GM12878 (cell line): ENCODE measurements around the gene CHST13. TPM values are rescaled to one million over a fixed set of nuclear protein-coding genes. Genes with fewer than 3 reads are reported as not detected.
A peak's percentile ranks its signal among the peaks of the same experiment; 100 is the strongest.

Source experiments
- ATAC-seq: fragments of 200-7000 bp; cut with Tn5 transposase; 3 replicates; pipeline ENCODE4 v1.9.1; 2020; ENCODE audit warnings: mild to moderate bottlenecking, moderate library complexity
- BruUV-seq: library from RNA; stranded (reverse); fragments of 400-500 nt; replicated peaks from 2 replicates; lab custom pipeline; 2021; lab: Mats Ljungman, UMichigan
- CTCF ChIA-PET: fragments of 300-600 bp; sonication (Branson Sonifier 250); formaldehyde crosslinking; extraction: SDS; loops from one replicate; lab custom pipeline; 2021; ENCODE audit warnings: inconsistent platforms; lab: Yijun Ruan, JAX
- POLR2A ChIA-PET: fragments of 350-600 bp; formaldehyde crosslinking; extraction: SDS; loops from one replicate; lab custom pipeline; 2021; ENCODE audit warnings: inconsistent platforms; lab: Charles Lee
- RAD21 ChIA-PET: fragments of 300-600 bp; sonication (Branson Sonifier 250); formaldehyde crosslinking; loops from one replicate; lab custom pipeline; 2023; ENCODE audit warnings: antibody characterized with exemption; ENCODE audit not compliant: unreplicated experiment; lab: Charles Lee
- SMC1A ChIA-PET: fragments of 300-600 bp; sonication (Branson Sonifier 250); formaldehyde crosslinking; loops from one replicate; lab custom pipeline; 2023; ENCODE audit not compliant: unreplicated experiment, uncharacterized antibody; lab: Charles Lee
- DNase-seq: peaks from one replicate; pipeline ENCODE4 v3.0.0-alpha.2; 2011; ENCODE audit warnings: low read depth, low spot score
- FAIRE-seq: peaks from 3 replicates; lab custom pipeline; 2011; peaks lifted over from hg19 to GRCh38; lab: Jason Lieb, UNC
- H2AFZ ChIP-seq: 2 replicates; pipeline ENCODE4 v1.6.0; 2011; ENCODE audit warnings: low read depth, low read length, control low read depth; ENCODE audit not compliant: control insufficient read depth
- H3K27ac ChIP-seq: 2 replicates; pipeline ENCODE4 v1.5.1; 2011; ENCODE audit warnings: control low read depth; ENCODE audit not compliant: control insufficient read depth, insufficient read depth
- H3K27me3 ChIP-seq, 2 experiments: replicated peaks in 1 of 2; 2 replicates each; pipeline versions ENCODE4 v1.6.0 to v1.6.1; 2011; ENCODE audit warnings: low read length in 1 of 2; ENCODE audit not compliant: control insufficient read depth in 2 of 2, insufficient read depth in 2 of 2
- H3K36me3 ChIP-seq, 2 experiments: 2 replicates each; pipeline ENCODE4 v1.5.1; 2011; ENCODE audit warnings: low read length in 1 of 2; ENCODE audit not compliant: control insufficient read depth in 2 of 2, insufficient read depth in 2 of 2
- H3K4me1 ChIP-seq: 2 replicates; pipeline ENCODE4 v1.6.1; 2011; ENCODE audit warnings: mild to moderate bottlenecking, low read length, moderate library complexity, mixed read lengths; ENCODE audit not compliant: control insufficient read depth, insufficient read depth
- H3K4me2 ChIP-seq: 2 replicates; pipeline ENCODE4 v1.6.0; 2011; ENCODE audit warnings: control low read depth; ENCODE audit not compliant: control insufficient read depth, insufficient read depth
- H3K4me3 ChIP-seq: fragments of 200-600 bp; sonication (generic); 2 replicates; pipeline ENCODE4 v1.5.1; 2016
- H3K79me2 ChIP-seq: 2 replicates; pipeline ENCODE4 v1.6.0; 2011; ENCODE audit warnings: low read length; ENCODE audit not compliant: control insufficient read depth, insufficient read depth
- H3K9ac ChIP-seq: 2 replicates; pipeline ENCODE4 v1.8.0; 2011; ENCODE audit warnings: low read length, control low read depth, mixed read lengths; ENCODE audit not compliant: control insufficient read depth, insufficient read depth
- H3K9me3 ChIP-seq: replicated peaks from 3 replicates; pipeline ENCODE4 v1.5.1; 2011; ENCODE audit warnings: mild to moderate bottlenecking, low read length; ENCODE audit not compliant: control insufficient read depth, insufficient read depth
- H4K20me1 ChIP-seq: 2 replicates; pipeline ENCODE4 v1.6.0; 2011; ENCODE audit not compliant: control insufficient read depth, insufficient read depth
- ATF7 ChIP-seq: fragments of 450-650 bp; IDR thresholded peaks from 2 replicates; pipeline ENCODE4 v1.6.1; 2016; ENCODE audit warnings: low read depth, mild to moderate bottlenecking
- BCL3 ChIP-seq: IDR thresholded peaks from 2 replicates; pipeline ENCODE4 v1.6.1; 2011; ENCODE audit warnings: borderline replicate concordance, low read depth, mild to moderate bottlenecking, moderate library complexity, low read length; ENCODE audit not compliant: insufficient read depth, poor library complexity, severe bottlenecking
- PBX3 ChIP-seq: IDR thresholded peaks from 2 replicates; pipeline ENCODE4 v1.6.1; 2011; ENCODE audit warnings: mild to moderate bottlenecking, low read depth, low read length, moderate library complexity; ENCODE audit not compliant: insufficient replicate concordance
- TCF3 ChIP-seq: IDR thresholded peaks from 2 replicates; pipeline ENCODE4 v1.6.1; 2012; ENCODE audit warnings: low read depth, mild to moderate bottlenecking, low read length, borderline replicate concordance; ENCODE audit not compliant: insufficient read depth
- ZBED1 ChIP-seq: IDR thresholded peaks from 2 replicates; pipeline ENCODE4 v1.6.1; 2016; ENCODE audit warnings: borderline replicate concordance
- ZNF217 ChIP-seq: fragments of 450-650 bp; IDR thresholded peaks from 2 replicates; pipeline ENCODE4 v1.6.1; 2017; ENCODE audit warnings: antibody characterized with exemption, mild to moderate bottlenecking
- WGBS: methylation state at CpG from one replicate; pipeline ENCODE4 v1.1.6; 2016; ENCODE audit warnings: low lambda C conversion rate; ENCODE audit not compliant: insufficient replicate concordance, insufficient coverage; ENCODE audit errors: missing lambda C conversion rate; 5-methylcytosine and 5-hydroxymethylcytosine counted together
- in situ Hi-C: fragments of 300-500 bp; cut with MboI; formaldehyde crosslinking; loops from 9 replicates; pipeline ENCODE4 v1.14.3; 2018; ENCODE audit warnings: mixed read lengths
- intact Hi-C: fragments of 100-400 bp; cut with micrococcal nuclease; formaldehyde crosslinking; loops from one replicate; pipeline ENCODE4 v1.14.2; 2022; ENCODE audit not compliant: unreplicated experiment
- polyA plus RNA-seq, 11 experiments: library from polyadenylated mRNA; depleted of rRNA in 4 of 11; unstranded in 6 of 11; stranded (reverse) in 5 of 11; fragments of >200 nt; fragmentation: Nextera tagmentation in 4 of 11; fragmentation: Illumina TruSeq in 1 of 11; extraction: Ambion mirVana in 4 of 11; extraction: Trizol in 1 of 11; gene quantifications; 1 replicate in 1 of 11; 2 replicates in 10 of 11; pipeline versions ENCODE4 v1.2.1 to v1.2.3, GENCODE V29; 2011 to 2016; ENCODE audit warnings: inconsistent platforms in 2 of 11, missing spikeins in 2 of 11, low read depth in 1 of 11
- total RNA-seq, 4 experiments: library from RNA; depleted of rRNA in 3 of 4; stranded (reverse); fragments of >200 nt in 3 of 4; fragmentation: Illumina TruSeq in 1 of 4; extraction: Trizol in 1 of 4; gene quantifications; 2 replicates each; pipeline versions ENCODE4 v1.2.1 to v1.2.3, GENCODE V29; 2013 to 2021

Gene CHST13
- total and polyA plus RNA-seq, 10 of the 15 experiments (the other 5 are each of a cell fraction or from before 2014, with no cell fraction given): not detected

- Histone ChIP-seq H4K20me1 (no peaks in the 10 kb centered on the region), H3K79me2 (no peaks in the 10 kb centered on the region), H3K27me3 (peaks cover 3 to 8% of the 10 kb centered on the region in 2 experiments; a peak in 2 of 4 replicates), H3K9me3 (no peaks in the 10 kb centered on the region), H3K9ac (no peak overlapping the region), H2AFZ (no peak overlapping the region), H3K4me3 (no peak overlapping the region), H3K27ac (no peak overlapping the region), H3K4me2 (no peak overlapping the region), H3K36me3 (no peaks in the 10 kb centered on the region), H3K4me1 (no peaks in the 10 kb centered on the region)
- WGBS: 7% methylated on average over 7 of the region's 7 CpGs
- ChIA-PET CTCF (interaction anchor here (0.7 to 1.4 kb wide), 2 partner anchors 22 to 1891 kb away, joined by 3 to 4 read pairs; no protein-coding TSS in a partner anchor), POLR2A (no interaction called here), SMC1A (no interaction called here), RAD21 (no interaction called here)
- ATAC-seq (no peak), FAIRE-seq (no peak), DNase-seq (no peak)
- TF ChIP-seq ATF7: no peak
- 0 out of 2 replicates have a peak, but pooled peaks have one; percentile 24 for TF ChIP-seq TCF3
- peak; percentile 91 for TF ChIP-seq BCL3
- TF ChIP-seq PBX3: peak; percentile 19
- no peak for TF ChIP-seq ZNF217
- TF ChIP-seq ZBED1: no peak
- in situ Hi-C loops: no loop called here
- no TSS peak for BruUV-seq
- intact Hi-C loops: no loop called here
Observed at GRCh38 chr3:126544596-126545281, 20.8 kb downstream of the CHST13 start.
